ENCODE results near the gene MTG2. TPM values are rescaled to one million over a fixed set of nuclear protein-coding genes. Genes with fewer than 3 reads are reported as not detected.

MTG2 gene
- total and polyA plus RNA-seq, 8 donors, result 13.6 to 77.9 (median 21.4) TPM

DNA sequence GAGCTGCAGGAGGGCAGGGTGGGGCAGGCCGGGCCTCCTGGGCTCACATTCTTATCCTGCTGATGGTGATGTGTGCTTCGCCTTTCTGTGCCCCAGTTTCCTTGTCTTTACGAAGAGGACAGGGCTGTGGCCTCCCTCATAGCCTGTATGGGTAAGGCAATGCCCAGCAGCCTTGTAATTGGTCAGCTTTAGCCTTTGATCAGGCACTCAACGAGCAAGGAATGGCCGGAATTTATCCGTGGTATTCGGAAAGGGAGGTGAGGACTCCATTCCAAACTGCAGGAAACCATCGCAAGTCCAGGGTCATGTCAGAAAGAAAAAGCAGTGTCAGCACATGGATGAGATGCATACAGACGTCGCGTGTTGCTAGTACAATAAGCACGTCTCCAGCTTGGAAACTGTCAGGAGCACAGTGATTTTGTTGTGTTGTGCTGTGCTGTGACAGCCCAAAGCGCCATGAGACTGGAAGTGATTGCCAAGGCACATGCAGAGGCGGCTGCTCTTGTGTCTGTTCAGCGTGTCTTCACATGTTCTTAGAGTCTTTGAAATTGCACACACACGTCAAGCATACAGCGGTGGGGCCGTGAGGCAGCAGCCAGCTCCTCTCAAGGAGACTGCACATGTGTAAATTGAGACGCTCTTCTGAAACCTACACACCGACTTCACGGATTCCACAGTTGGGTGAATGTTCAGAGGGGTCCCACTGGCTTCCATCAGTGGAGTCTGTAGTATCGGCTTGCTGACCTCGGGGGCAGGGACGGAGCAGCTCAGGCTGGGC is 33.1 kb upstream of the MTG2 start:
- no peaks in the 10 kb centered on the region for H3K27me3 ChIP-seq
- H3K36me3 ChIP-seq, result peaks cover 0 to 22% (median 16%) of the 10 kb centered on the region in 4 donors
- no peaks in the 10 kb centered on the region for H3K9me3 ChIP-seq
- H3K27ac ChIP-seq, result no peak overlapping the region
- TF ChIP-seq POLR2A (IDR thresholded peaks at IDR 0.05), result no peak
- no peak for TF ChIP-seq POLR2AphosphoS5 (IDR thresholded peaks at IDR 0.05)
- no peak for TF ChIP-seq EP300 (IDR thresholded peaks at IDR 0.05)
- TF ChIP-seq, protein P1, sequence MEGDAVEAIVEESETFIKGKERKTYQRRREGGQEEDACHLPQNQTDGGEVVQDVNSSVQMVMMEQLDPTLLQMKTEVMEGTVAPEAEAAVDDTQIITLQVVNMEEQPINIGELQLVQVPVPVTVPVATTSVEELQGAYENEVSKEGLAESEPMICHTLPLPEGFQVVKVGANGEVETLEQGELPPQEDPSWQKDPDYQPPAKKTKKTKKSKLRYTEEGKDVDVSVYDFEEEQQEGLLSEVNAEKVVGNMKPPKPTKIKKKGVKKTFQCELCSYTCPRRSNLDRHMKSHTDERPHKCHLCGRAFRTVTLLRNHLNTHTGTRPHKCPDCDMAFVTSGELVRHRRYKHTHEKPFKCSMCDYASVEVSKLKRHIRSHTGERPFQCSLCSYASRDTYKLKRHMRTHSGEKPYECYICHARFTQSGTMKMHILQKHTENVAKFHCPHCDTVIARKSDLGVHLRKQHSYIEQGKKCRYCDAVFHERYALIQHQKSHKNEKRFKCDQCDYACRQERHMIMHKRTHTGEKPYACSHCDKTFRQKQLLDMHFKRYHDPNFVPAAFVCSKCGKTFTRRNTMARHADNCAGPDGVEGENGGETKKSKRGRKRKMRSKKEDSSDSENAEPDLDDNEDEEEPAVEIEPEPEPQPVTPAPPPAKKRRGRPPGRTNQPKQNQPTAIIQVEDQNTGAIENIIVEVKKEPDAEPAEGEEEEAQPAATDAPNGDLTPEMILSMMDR (IDR thresholded peaks at IDR 0.05), result no peak
- DNase-seq, result no peak
- H3K4me1 ChIP-seq, result peaks cover 9 to 57% (median 27%) of the 10 kb centered on the region in 4 donors
- H3K4me3 ChIP-seq, result no peak overlapping the region
- intact Hi-C loops (cut with DNase I; ENCODE audit: low total_unique reads), result no loop called here
- 75 to 83% (median 79%) methylated on average over 24 of the region's 24 CpGs for WGBS, 5 donors

DNA sequence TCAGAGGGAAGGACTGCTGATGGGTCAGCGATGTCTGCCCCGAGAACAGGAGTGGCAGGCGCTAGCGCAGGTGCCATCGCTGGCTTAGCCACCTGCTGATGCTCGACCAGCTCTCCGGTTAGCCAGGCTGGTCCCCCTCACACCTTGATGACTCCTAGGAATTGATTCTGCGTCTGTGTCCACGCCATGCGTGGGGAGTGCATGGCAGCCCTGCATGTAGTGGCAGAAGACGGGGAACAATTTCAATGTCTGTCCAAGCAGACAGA is 32.6 kb upstream of the MTG2 start:
- H3K4me3 ChIP-seq, result no peak overlapping the region
- no peaks in the 10 kb centered on the region for H3K27me3 ChIP-seq
- 90 to 97% (median 95%) methylated on average over 11 of the region's 11 CpGs for WGBS, 5 donors
- TF ChIP-seq, protein P1 (IDR thresholded peaks at IDR 0.05), result no peak
- TF ChIP-seq EP300 (IDR thresholded peaks at IDR 0.05) (no peak), POLR2A (IDR thresholded peaks at IDR 0.05) (no peak), POLR2AphosphoS5 (IDR thresholded peaks at IDR 0.05) (no peak)
- H3K36me3 ChIP-seq, result peaks cover 0 to 28% (median 21%) of the 10 kb centered on the region in 4 donors
- no peak for DNase-seq
- H3K4me1 ChIP-seq, result peaks cover 4 to 52% (median 22%) of the 10 kb centered on the region in 4 donors
- intact Hi-C loops (cut with DNase I; ENCODE audit: low total_unique reads), result no loop called here
- H3K27ac ChIP-seq, result no peak overlapping the region
- H3K9me3 ChIP-seq, result no peaks in the 10 kb centered on the region

DNA sequence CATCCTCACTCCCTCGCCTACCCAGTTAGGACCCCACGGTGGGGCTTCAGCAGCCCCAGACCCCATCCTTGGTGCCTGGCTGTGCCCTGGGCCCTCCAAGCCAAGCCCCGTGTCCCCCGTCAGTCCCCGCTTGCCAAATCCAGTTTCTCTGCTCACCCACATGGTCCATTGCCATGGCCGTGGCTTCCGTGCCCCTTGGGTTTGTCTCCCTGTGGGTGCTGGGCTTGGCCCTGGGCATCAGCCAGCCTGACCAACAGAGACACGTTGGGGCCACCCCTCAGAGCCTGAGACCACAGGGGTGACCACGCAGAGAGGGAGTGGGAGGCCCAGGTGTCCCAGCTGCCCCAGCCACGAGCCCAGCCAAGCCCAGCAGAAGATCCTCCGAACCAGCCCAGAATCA is 31.6 kb upstream of the MTG2 start:
- Histone ChIP-seq H3K36me3 (peaks cover 0 to 36% (median 27%) of the 10 kb centered on the region in 4 donors), H3K27ac (no peak overlapping the region), H3K9me3 (no peaks in the 10 kb centered on the region), H3K4me1 (peaks cover 0 to 47% (median 17%) of the 10 kb centered on the region in 4 donors), H3K4me3 (no peak overlapping the region), H3K27me3 (no peaks in the 10 kb centered on the region)
- 88 to 94% (median 92%) methylated on average over 9 to 11 of the region's 11 CpGs for WGBS, 5 donors
- intact Hi-C loops (cut with DNase I; ENCODE audit: low total_unique reads), result no loop called here
- DNase-seq, result no peak
- TF ChIP-seq EP300 (IDR thresholded peaks at IDR 0.05), result no peak
- no peak for TF ChIP-seq POLR2AphosphoS5 (IDR thresholded peaks at IDR 0.05)
- TF ChIP-seq, protein P1 (IDR thresholded peaks at IDR 0.05), result no peak
- TF ChIP-seq POLR2A (IDR thresholded peaks at IDR 0.05), result no peak

DNA sequence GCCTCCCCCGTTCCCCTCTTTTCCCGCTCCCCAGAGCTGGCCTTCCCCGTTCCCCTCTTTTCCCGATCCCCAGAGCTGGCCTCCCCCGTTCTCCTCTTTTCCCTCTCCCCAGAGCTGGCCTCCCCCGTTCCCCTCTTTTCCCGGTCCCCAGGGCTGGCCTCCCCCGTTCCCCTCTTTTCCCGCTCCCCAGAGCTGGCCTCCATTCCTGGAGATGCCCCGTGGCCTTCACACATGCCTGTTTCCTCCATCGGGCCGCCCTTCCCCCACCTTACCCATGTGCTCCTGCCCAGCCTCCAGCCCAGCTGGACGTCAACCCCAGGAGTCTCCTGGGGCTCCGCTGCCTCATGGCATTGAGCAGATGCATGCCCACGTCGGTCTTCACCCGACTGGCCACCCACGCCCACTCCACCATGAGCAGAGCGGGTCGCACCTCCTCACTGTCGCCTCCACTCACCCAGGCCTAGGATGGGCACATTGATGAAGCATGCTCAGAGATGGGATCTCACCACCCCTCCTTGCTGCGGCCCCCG is 30.9 kb upstream of the MTG2 start:
- WGBS, 5 donors, result 86 to 91% (median 87%) methylated on average over 23 of the region's 23 CpGs
- Histone ChIP-seq H3K27me3 (no peaks in the 10 kb centered on the region), H3K4me3 (no peak overlapping the region), H3K27ac (no peak overlapping the region), H3K4me1 (peaks cover 0 to 51% (median 22%) of the 10 kb centered on the region in 4 donors), H3K36me3 (peaks cover 0 to 36% (median 27%) of the 10 kb centered on the region in 4 donors), H3K9me3 (no peaks in the 10 kb centered on the region)
- TF ChIP-seq POLR2A (IDR thresholded peaks at IDR 0.05) (no peak), POLR2AphosphoS5 (IDR thresholded peaks at IDR 0.05) (no peak), EP300 (IDR thresholded peaks at IDR 0.05) (no peak)
- TF ChIP-seq, protein P1 (IDR thresholded peaks at IDR 0.05), result no peak
- DNase-seq, result no peak
- intact Hi-C loops (cut with DNase I; ENCODE audit: low total_unique reads), result no loop called here
